Neural cell (in vitro differentiated cells): ENCODE results near the gene DMBT1. TPM values are rescaled to one million over a fixed set of nuclear protein-coding genes. Genes with fewer than 3 reads are reported as not detected.

ENCODE experiments used
- H2AFZ ChIP-seq: fragments of 200-600, 300-800 bp; sonication (generic), shearing (Covaris generic); 2 replicates; pipeline ENCODE4 v1.6.0; 2014; ENCODE audit warnings: low read depth, mild to moderate bottlenecking, antibody characterized with exemption, low read length, moderate library complexity
- H3F3A ChIP-seq: fragments of 200-600 bp; shearing (Covaris generic); 2 replicates; pipeline ENCODE4 v1.6.1; 2016; ENCODE audit warnings: mild to moderate bottlenecking, moderate library complexity, mixed read lengths, antibody characterized with exemption, low read length; ENCODE audit not compliant: insufficient read depth, poor library complexity, severe bottlenecking
- H3K27ac ChIP-seq: fragments of 200-600, 300-800 bp; sonication (generic), shearing (Covaris generic); 2 replicates; pipeline ENCODE4 v1.5.1; 2014; ENCODE audit warnings: mild to moderate bottlenecking, low read length, moderate library complexity
- H3K27me3 ChIP-seq: fragments of 300-800, 200-600 bp; sonication (generic), shearing (Covaris generic); 2 replicates; pipeline ENCODE4 v1.6.0; 2014; ENCODE audit warnings: mild to moderate bottlenecking, low read depth, low read length, moderate library complexity; ENCODE audit not compliant: insufficient read depth
- H3K36me3 ChIP-seq: fragments of 300-800, 200-600 bp; sonication (generic), shearing (Covaris generic); 2 replicates; pipeline ENCODE4 v1.5.1; 2014; ENCODE audit warnings: mild to moderate bottlenecking, antibody characterized with exemption, low read length, moderate library complexity; ENCODE audit not compliant: insufficient read depth
- H3K4me2 ChIP-seq: fragments of 300-800, 200-600 bp; sonication (generic), shearing (Covaris generic); 2 replicates; pipeline ENCODE4 v1.6.0; 2014; ENCODE audit warnings: mild to moderate bottlenecking, low read length
- H3K4me3 ChIP-seq: fragments of 300-800, 200-600 bp; sonication (generic), shearing (Covaris generic); 2 replicates; pipeline ENCODE4 v1.5.1; 2014; ENCODE audit warnings: mild to moderate bottlenecking, low read length, moderate library complexity
- H3K79me2 ChIP-seq: fragments of 200-600 bp; shearing (Covaris generic); replicated peaks from 2 replicates; pipeline ENCODE4 v1.6.0; 2014; ENCODE audit warnings: mild to moderate bottlenecking, low read length, moderate library complexity; ENCODE audit not compliant: insufficient read depth
- H3K9ac ChIP-seq: fragments of 300-800, 200-600 bp; sonication (generic), shearing (Covaris generic); 2 replicates; pipeline ENCODE4 v1.6.1; 2016; ENCODE audit warnings: mild to moderate bottlenecking, low read length, mixed read lengths
- H3K9me2 ChIP-seq: fragments of 200-600 bp; shearing (Covaris generic); 2 replicates; pipeline ENCODE4 v1.6.1; 2016; ENCODE audit warnings: mild to moderate bottlenecking, low read length, mixed read lengths; ENCODE audit not compliant: insufficient read depth
- H3K9me3 ChIP-seq: fragments of 200-600, 300-800 bp; sonication (generic), shearing (Covaris generic); 2 replicates; pipeline ENCODE4 v1.6.1; 2016; ENCODE audit warnings: mild to moderate bottlenecking, mixed run types, low read length, moderate library complexity, mixed read lengths
- H4K20me1 ChIP-seq: fragments of 200-600 bp; shearing (Covaris generic); 2 replicates; pipeline ENCODE4 v1.6.1; 2016; ENCODE audit warnings: mild to moderate bottlenecking, mixed run types; ENCODE audit not compliant: insufficient read depth
- CTCF ChIP-seq: fragments of 450-650 bp; IDR thresholded peaks from 2 replicates; pipeline ENCODE4 v1.5.1; 2014; ENCODE audit warnings: antibody characterized with exemption, mild to moderate bottlenecking, moderate library complexity; ENCODE audit not compliant: poor library complexity, severe bottlenecking
- EP300 ChIP-seq: fragments of 450-650 bp; conservative IDR thresholded peaks from 2 replicates; pipeline ENCODE4 v1.6.1; 2014; ENCODE audit warnings: antibody characterized with exemption, mild to moderate bottlenecking, moderate library complexity; ENCODE audit not compliant: poor library complexity, severe bottlenecking
- EZH2 ChIP-seq: fragments of 200-600, 300-800 bp; shearing (Covaris generic), sonication (generic); IDR thresholded peaks from 2 replicates; pipeline ENCODE4 v1.6.1; 2014; ENCODE audit warnings: antibody characterized with exemption, low read length, borderline replicate concordance, mild to moderate bottlenecking; ENCODE audit not compliant: insufficient read depth, poor library complexity, severe bottlenecking
- MXI1 ChIP-seq: fragments of 450-650 bp; conservative IDR thresholded peaks from 2 replicates; pipeline ENCODE4 v1.6.1; 2014; ENCODE audit warnings: antibody characterized with exemption, mild to moderate bottlenecking; ENCODE audit not compliant: poor library complexity, severe bottlenecking
- POLR2AphosphoS5 ChIP-seq: IDR thresholded peaks from 2 replicates; pipeline ENCODE4 v1.6.1; 2012
- RAD21 ChIP-seq: fragments of 450-650 bp; conservative IDR thresholded peaks from 2 replicates; pipeline ENCODE4 v1.6.1; 2014; ENCODE audit warnings: antibody characterized with exemption, mild to moderate bottlenecking, moderate library complexity
- REST ChIP-seq: IDR thresholded peaks from 2 replicates; pipeline ENCODE4 v1.6.1; 2012; ENCODE audit warnings: borderline replicate concordance
- SMC3 ChIP-seq: fragments of 450-650 bp; conservative IDR thresholded peaks from 2 replicates; pipeline ENCODE4 v1.6.1; 2014; ENCODE audit warnings: antibody characterized with exemption, mild to moderate bottlenecking, moderate library complexity; ENCODE audit not compliant: poor library complexity
- TAF1 ChIP-seq: IDR thresholded peaks from 2 replicates; pipeline ENCODE4 v1.6.1; 2012; ENCODE audit warnings: low read depth
- polyA plus RNA-seq: library from polyadenylated mRNA; depleted of rRNA; stranded (reverse); fragments of >200 nt; gene quantifications from 2 replicates; pipeline ENCODE4 v1.2.3, GENCODE V29; 2014

Gene DMBT1
- polyA plus RNA-seq, 1 donor from 2014 or later: not detected

DNA sequence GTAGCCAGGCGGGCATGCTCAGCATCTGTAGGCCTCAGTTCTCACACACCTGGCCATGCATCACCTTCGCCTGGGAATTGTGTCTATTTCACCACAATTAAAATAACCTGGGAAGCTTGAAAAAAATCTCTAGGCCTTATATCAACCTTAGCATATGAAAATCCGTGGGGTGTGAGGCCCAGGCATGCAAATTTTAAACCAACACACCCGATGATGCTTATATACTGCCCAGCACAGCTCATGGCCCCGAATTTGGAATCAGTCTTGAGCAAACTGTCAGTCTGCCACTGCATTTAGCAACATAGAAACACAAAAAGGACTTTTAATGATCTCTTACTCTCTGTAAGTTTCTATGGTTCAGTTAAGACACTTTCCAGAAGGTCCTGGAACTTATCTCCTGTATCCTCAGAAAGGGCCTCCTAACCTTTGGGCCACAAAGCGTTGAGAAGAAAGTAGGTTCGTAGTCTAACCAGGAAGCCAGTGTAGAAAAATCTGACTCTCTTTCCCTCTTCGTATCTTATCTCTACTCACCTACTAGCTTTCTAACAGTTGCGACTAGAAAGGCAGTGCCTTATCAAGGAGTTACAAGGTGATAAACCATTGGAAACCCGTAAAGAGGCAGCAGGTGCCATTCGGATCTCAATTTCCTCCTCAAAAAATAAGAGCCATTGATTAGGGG, 12.0 kb upstream of the DMBT1 start:
- no peaks in the 10 kb centered on the region for H3K9me2 ChIP-seq
- H3K9me3 ChIP-seq: no peaks in the 10 kb centered on the region
- no peak overlapping the region for H3K27ac ChIP-seq
- H3K9ac ChIP-seq: no peak overlapping the region
- TF ChIP-seq SMC3: no peak
- TF ChIP-seq CTCF: no peak
- no peak for TF ChIP-seq TAF1
- TF ChIP-seq REST: no peak
- TF ChIP-seq MXI1: no peak
- no peak for TF ChIP-seq EZH2
- no peak for TF ChIP-seq POLR2AphosphoS5
- TF ChIP-seq RAD21: no peak
- TF ChIP-seq EP300: no peak
- H4K20me1 ChIP-seq: no peaks in the 10 kb centered on the region
- H3K27me3 ChIP-seq: no peaks in the 10 kb centered on the region
- no peaks in the 10 kb centered on the region for H3K79me2 ChIP-seq
- H3K36me3 ChIP-seq: no peaks in the 10 kb centered on the region
- H2AFZ ChIP-seq: no peak overlapping the region
- H3K4me3 ChIP-seq: no peak overlapping the region
- H3K4me2 ChIP-seq: no peak overlapping the region
- H3F3A ChIP-seq: no peaks in the 10 kb centered on the region

- no peaks in the 10 kb centered on the region for H3K9me2 ChIP-seq
- H3K36me3 ChIP-seq: no peaks in the 10 kb centered on the region
- no peaks in the 10 kb centered on the region for H3K9me3 ChIP-seq
- no peak overlapping the region for H3K9ac ChIP-seq
- TF ChIP-seq EZH2 (no peak), MXI1 (no peak), REST (no peak), EP300 (no peak), SMC3 (no peak), POLR2AphosphoS5 (no peak)
- no peaks in the 10 kb centered on the region for H4K20me1 ChIP-seq
- no peak overlapping the region for H3K4me2 ChIP-seq
- H3F3A ChIP-seq: no peaks in the 10 kb centered on the region
- no peak overlapping the region for H3K27ac ChIP-seq
- H3K79me2 ChIP-seq: no peaks in the 10 kb centered on the region
- H2AFZ ChIP-seq: no peak overlapping the region
- no peaks in the 10 kb centered on the region for H3K27me3 ChIP-seq
- no peak overlapping the region for H3K4me3 ChIP-seq
These were observed 10.9 kb upstream of the DMBT1 start for GRCh38 chr10:122549636-122550035.
